Left lung (tissue), 10 donors: ENCODE results near the gene GRM1. TPM values are rescaled to one million over a fixed set of nuclear protein-coding genes. Genes with fewer than 3 reads are reported as not detected.

Experiments used
- ATAC-seq: fragments of 200-7000 bp; cut with Tn5 transposase; one replicate; pipeline ENCODE4 v1.9.1; 2020; ENCODE audit warnings: moderate library complexity
- DNase-seq, 4 donors: peaks; one replicate each; pipeline ENCODE4 v3.0.0-alpha.2; 2013 to 2020
- H3K27ac ChIP-seq, 2 donors: fragments of 200-600 bp; sonication (generic) in 1 of 2; one replicate each; pipeline versions ENCODE4 v1.5.0 to v1.8.0; 2020 to 2021
- H3K27me3 ChIP-seq, 2 donors: fragments of 200-600 bp; sonication (generic) in 1 of 2; one replicate each; pipeline versions ENCODE4 v1.5.0 to v1.8.0; 2020 to 2021
- H3K36me3 ChIP-seq, 2 donors: fragments of 200-600 bp; sonication (generic) in 1 of 2; one replicate each; pipeline versions ENCODE4 v1.5.0 to v1.8.0; 2020 to 2021
- H3K4me1 ChIP-seq, 2 donors: fragments of 200-600 bp; one replicate each; pipeline ENCODE4 v1.8.0; 2021
- H3K4me3 ChIP-seq, 2 donors: fragments of 200-600 bp; sonication (generic) in 1 of 2; one replicate each; pipeline versions ENCODE4 v1.5.0 to v1.8.0; 2020 to 2021; ENCODE audit warnings: mild to moderate bottlenecking in 1 of 2
- H3K9me3 ChIP-seq, 2 donors: fragments of 200-600 bp; sonication (generic) in 1 of 2; one replicate each; pipeline versions ENCODE4 v1.5.0 to v1.8.0; 2020 to 2021
- intact Hi-C, 2 donors: fragments of 100-400 bp; cut with DNase I; formaldehyde crosslinking; loops; one replicate each; pipeline versions ENCODE4 v1.11.2 to v1.14.2; 2022
- polyA plus RNA-seq, 6 donors: library from polyadenylated mRNA; unstranded; fragments of 120-200 nt; gene quantifications; one replicate each; pipeline ENCODE4 v1.2.1, GENCODE V29; 2013; ENCODE audit not compliant: insufficient read length in 6 of 6
- total RNA-seq, 2 donors: library from RNA; stranded (reverse); fragmentation: NEBNext Ultra II Directional; extraction: Animal tissue kit (Norgen Biotek cat#: 25700); gene quantifications; one replicate each; pipeline ENCODE4 v1.2.1, GENCODE V29; 2021
- TF ChIP-seq, protein P1 (sequence below), 2 donors: fragments of 200-600 bp; sonication (generic) in 1 of 2; IDR thresholded peaks; one replicate each; pipeline versions ENCODE4 v1.5.0 to v1.8.0; 2021; ENCODE audit warnings: antibody characterized with exemption in 2 of 2
- donor health status: DM: no; HTN: yes; CAD: no.
- donor health status: DM: no; HTN: no; CAD: no.

The GRM1 gene
- total and polyA plus RNA-seq, 8 donors: 0.04 to 0.10 (median 0.07) TPM; not detected in 1

DNA sequence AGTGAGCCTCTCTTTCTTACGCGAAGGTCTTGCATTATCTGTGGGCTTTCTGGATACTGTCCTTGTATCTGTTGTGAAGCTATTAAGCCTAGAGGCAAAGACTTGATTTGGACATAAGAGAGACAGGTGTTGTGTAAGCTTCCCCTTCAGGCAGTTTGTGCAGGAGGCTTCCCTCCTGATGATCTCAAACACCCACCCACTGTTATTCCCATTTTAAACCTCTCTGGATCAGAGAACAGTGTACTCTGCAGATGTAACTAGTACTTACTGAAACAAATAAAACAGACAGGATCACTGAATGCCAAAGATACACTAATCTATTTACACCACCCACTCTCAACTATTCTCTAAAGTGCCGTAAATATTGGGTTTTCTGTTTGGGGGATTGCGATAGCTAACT is 401.0 kb downstream of the GRM1 start:
- TF ChIP-seq, protein P1, sequence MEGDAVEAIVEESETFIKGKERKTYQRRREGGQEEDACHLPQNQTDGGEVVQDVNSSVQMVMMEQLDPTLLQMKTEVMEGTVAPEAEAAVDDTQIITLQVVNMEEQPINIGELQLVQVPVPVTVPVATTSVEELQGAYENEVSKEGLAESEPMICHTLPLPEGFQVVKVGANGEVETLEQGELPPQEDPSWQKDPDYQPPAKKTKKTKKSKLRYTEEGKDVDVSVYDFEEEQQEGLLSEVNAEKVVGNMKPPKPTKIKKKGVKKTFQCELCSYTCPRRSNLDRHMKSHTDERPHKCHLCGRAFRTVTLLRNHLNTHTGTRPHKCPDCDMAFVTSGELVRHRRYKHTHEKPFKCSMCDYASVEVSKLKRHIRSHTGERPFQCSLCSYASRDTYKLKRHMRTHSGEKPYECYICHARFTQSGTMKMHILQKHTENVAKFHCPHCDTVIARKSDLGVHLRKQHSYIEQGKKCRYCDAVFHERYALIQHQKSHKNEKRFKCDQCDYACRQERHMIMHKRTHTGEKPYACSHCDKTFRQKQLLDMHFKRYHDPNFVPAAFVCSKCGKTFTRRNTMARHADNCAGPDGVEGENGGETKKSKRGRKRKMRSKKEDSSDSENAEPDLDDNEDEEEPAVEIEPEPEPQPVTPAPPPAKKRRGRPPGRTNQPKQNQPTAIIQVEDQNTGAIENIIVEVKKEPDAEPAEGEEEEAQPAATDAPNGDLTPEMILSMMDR (IDR thresholded peaks at IDR 0.05): no peak
- ATAC-seq (no peak), DNase-seq (no peak)
- no peaks in the 10 kb centered on the region for H3K36me3 ChIP-seq
- H3K9me3 ChIP-seq: no peaks in the 10 kb centered on the region
- no peaks in the 10 kb centered on the region for H3K4me1 ChIP-seq
- intact Hi-C loops: no loop called here
- H3K27ac ChIP-seq: no peak overlapping the region
- peaks cover 4 to 11% of the 10 kb centered on the region in 2 donors for H3K27me3 ChIP-seq
- no peak overlapping the region for H3K4me3 ChIP-seq

GRCh38 chr6:146433881-146434731 is 405.2 kb downstream of the GRM1 start:
- no peaks in the 10 kb centered on the region for H3K4me1 ChIP-seq
- H3K4me3 ChIP-seq: peak overlapping the region; percentile 25 to 26
- H3K27me3 ChIP-seq: peaks cover 7 to 15% of the 10 kb centered on the region in 2 donors
- peak in 3 of 4 donors; percentile 7 to 79 (median 39) for DNase-seq
- no peaks in the 10 kb centered on the region for H3K9me3 ChIP-seq
- no peak overlapping the region for H3K27ac ChIP-seq
- TF ChIP-seq, protein P1 (IDR thresholded peaks at IDR 0.05): no peak
- peak; percentile 84 for ATAC-seq
- intact Hi-C loops: no loop called here
- no peaks in the 10 kb centered on the region for H3K36me3 ChIP-seq

DNA sequence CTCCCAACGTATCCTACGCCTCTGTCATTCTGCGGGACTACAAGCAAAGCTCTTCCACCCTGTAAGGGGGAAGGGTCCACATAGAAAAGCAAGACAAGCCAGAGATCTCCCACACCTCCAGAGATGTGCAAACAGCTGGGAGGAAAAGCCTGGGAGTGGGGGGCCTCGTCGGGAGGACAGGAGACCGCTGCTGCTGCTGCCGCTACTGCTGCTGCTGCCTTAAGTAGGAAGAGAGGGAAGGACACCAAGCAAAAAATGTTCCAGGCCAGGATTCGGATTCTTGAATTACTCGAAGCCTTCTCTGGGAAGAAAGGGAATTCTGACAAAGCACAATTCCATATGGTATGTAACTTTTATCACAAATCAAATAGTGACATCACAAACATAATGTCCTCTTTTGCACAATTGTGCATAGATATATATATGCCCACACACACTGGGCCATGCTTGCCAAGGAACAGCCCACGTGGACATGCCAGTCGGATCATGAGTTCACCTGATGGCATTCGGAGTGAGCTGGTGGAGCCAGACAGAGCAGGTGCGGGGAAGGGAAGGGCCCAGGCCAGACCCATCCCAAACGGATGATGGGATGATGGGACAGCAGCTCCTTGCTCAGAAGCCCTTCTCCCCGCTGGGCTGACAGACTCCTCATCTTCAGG is 406.0 kb downstream of the GRM1 start:
- DNase-seq (no peak), ATAC-seq (no peak)
- TF ChIP-seq, protein P1 (IDR thresholded peaks at IDR 0.05): no peak
- intact Hi-C loops: no loop called here
- no peaks in the 10 kb centered on the region for H3K4me1 ChIP-seq
- peaks cover 7 to 15% of the 10 kb centered on the region in 2 donors for H3K27me3 ChIP-seq
- H3K36me3 ChIP-seq: no peaks in the 10 kb centered on the region
- H3K27ac ChIP-seq: no peak overlapping the region
- H3K4me3 ChIP-seq: peak overlapping the region; percentile 25 to 26
- H3K9me3 ChIP-seq: no peaks in the 10 kb centered on the region

DNA sequence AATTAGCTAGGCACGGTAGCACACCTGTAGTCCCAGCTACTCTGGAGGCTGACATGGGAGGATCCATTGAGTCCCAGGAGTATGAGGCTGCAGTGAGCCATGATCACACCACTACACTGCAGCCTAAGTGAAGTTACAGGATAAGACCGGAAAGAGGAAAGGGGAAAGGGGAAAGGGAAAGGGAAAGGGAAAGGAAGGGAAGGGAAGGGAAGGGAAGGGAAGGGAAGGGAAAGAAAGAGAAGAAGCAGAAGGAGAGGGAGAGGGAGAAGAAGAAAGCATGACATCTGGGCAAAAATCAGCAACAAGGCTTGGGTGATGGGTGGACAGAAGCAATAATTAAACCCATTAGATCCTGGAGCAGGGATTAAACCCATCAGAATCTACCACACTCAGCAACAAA is 413.0 kb downstream of the GRM1 start:
- Histone ChIP-seq H3K4me1 (no peaks in the 10 kb centered on the region), H3K36me3 (no peaks in the 10 kb centered on the region), H3K4me3 (no peak overlapping the region), H3K27ac (no peak overlapping the region), H3K9me3 (no peaks in the 10 kb centered on the region), H3K27me3 (no peaks in the 10 kb centered on the region)
- intact Hi-C loops: no loop called here
- no peak for DNase-seq
- TF ChIP-seq, protein P1 (IDR thresholded peaks at IDR 0.05): no peak
- no peak for ATAC-seq

DNA sequence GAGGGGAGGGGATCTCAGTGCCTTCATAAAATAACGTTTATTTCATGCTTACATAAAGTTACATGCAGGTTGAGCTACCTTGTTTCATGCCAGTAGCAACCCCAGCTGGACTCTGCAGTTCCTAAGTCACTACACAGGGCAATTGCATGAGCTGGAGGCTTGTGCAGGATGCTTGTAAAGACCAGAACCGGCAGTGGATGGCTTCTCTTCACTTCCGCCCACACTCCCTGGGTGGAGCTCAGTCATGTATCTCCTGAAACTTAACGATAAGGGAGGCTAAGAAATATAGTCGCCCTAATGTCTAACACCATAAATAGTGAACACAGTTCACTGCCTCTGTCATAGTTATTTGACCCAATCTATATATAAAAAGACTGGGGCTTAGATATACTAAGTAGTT is 415.3 kb downstream of the GRM1 start:
- peaks cover 0 to 4% of the 10 kb centered on the region in 2 donors for H3K9me3 ChIP-seq
- H3K27ac ChIP-seq: no peak overlapping the region
- H3K4me1 ChIP-seq: no peaks in the 10 kb centered on the region
- no peaks in the 10 kb centered on the region for H3K27me3 ChIP-seq
- ATAC-seq: no peak
- no peaks in the 10 kb centered on the region for H3K36me3 ChIP-seq
- H3K4me3 ChIP-seq: no peak overlapping the region
- intact Hi-C loops: no loop called here
- TF ChIP-seq, protein P1 (IDR thresholded peaks at IDR 0.05): no peak
- DNase-seq: no peak
